Bone marrow (tissue), 2 donors: Measurements from ENCODE around the gene INTS1.
"Not testable (repeated sequence)": the region's sequence is repeated elsewhere in the genome, so short reads cannot be mapped to it uniquely, and the experiment has no call there.

ENCODE experiments used
- DNase-seq, 2 donors: peaks; one replicate each; lab custom pipeline; 2025; lab: John Stamatoyannopoulos, UW

INTS1 gene

GRCh38 chr7:1447112-1447511, 57.1 kb downstream of the INTS1 start:
- no peak for DNase-seq

GRCh38 chr7:1446620-1447032, 57.6 kb downstream of the INTS1 start:
- DNase-seq = no peak

GRCh38 chr7:1446026-1446425, 58.2 kb downstream of the INTS1 start:
- not testable (repeated sequence) for DNase-seq

GRCh38 chr7:1445341-1445740, 58.8 kb downstream of the INTS1 start:
- no peak for DNase-seq

- DNase-seq = no peak
Observed at GRCh38 chr7:1444925-1445322, 59.3 kb downstream of the INTS1 start.

GRCh38 chr7:1444214-1444924, 59.8 kb downstream of the INTS1 start:
- DNase-seq = no peak

GRCh38 chr7:1443587-1444200, 60.5 kb downstream of the INTS1 start:
- DNase-seq = not testable (repeated sequence)

GRCh38 chr7:1442355-1443124, 61.6 kb downstream of the INTS1 start:
- no peak for DNase-seq

GRCh38 chr7:1441615-1442354, 62.4 kb downstream of the INTS1 start:
- no peak for DNase-seq

- no peak for DNase-seq
Observed at GRCh38 chr7:1440620-1441019, 63.6 kb downstream of the INTS1 start.

GRCh38 chr7:1439373-1440363, 64.5 kb downstream of the INTS1 start:
- DNase-seq = no peak

- DNase-seq = no peak
Observed at GRCh38 chr7:1438821-1439220, 65.4 kb downstream of the INTS1 start.

GRCh38 chr7:1438208-1438607, 66.0 kb downstream of the INTS1 start:
- DNase-seq = no peak

GRCh38 chr7:1437155-1437880, 66.9 kb downstream of the INTS1 start:
- DNase-seq = no peak

GRCh38 chr7:1436608-1437007, 67.6 kb downstream of the INTS1 start:
- DNase-seq = no peak

- no peak for DNase-seq
Observed at GRCh38 chr7:1434891-1435670, 69.1 kb downstream of the INTS1 start.

GRCh38 chr7:1434165-1434718, 69.9 kb downstream of the INTS1 start:
- DNase-seq = no peak

- DNase-seq = no peak
Observed at GRCh38 chr7:1433128-1433920, 70.9 kb downstream of the INTS1 start.
